ENCODE data around the gene EIF5B.

DNA sequence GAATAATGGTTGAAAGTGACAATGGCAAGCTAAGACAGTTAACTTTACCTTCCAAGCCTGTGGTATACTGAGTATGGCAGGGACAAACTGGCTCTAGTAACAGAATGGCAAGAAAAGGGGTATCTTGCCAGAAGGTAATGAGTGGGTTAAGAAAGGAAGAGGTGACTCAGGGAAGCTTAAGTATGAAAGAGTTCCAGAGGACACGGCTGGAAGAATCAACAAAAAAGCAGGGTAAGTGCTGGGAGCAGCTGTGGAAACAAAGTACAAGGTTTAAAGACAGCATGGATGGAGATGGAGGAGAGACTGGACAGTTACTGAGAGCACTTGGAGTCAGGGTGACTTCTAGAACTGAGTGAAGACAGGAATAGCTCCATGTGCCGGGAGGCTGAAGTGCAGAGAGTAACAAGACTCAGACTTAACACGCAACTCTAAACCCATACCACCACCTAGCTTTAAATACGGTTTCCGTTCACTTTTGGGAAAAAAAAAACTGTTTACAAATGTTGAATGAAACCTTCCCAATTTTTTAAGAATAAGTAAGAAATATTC is 83.6 kb downstream of the EIF5B start:
- TF ChIP-seq, protein P1, sequence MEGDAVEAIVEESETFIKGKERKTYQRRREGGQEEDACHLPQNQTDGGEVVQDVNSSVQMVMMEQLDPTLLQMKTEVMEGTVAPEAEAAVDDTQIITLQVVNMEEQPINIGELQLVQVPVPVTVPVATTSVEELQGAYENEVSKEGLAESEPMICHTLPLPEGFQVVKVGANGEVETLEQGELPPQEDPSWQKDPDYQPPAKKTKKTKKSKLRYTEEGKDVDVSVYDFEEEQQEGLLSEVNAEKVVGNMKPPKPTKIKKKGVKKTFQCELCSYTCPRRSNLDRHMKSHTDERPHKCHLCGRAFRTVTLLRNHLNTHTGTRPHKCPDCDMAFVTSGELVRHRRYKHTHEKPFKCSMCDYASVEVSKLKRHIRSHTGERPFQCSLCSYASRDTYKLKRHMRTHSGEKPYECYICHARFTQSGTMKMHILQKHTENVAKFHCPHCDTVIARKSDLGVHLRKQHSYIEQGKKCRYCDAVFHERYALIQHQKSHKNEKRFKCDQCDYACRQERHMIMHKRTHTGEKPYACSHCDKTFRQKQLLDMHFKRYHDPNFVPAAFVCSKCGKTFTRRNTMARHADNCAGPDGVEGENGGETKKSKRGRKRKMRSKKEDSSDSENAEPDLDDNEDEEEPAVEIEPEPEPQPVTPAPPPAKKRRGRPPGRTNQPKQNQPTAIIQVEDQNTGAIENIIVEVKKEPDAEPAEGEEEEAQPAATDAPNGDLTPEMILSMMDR (IDR thresholded peaks at IDR 0.05; ENCODE audit: insufficient read depth, low read length) = no peak
- no peak for TF ChIP-seq POLR2AphosphoS5 (IDR thresholded peaks at IDR 0.05; ENCODE audit: low read depth)
- TF ChIP-seq, protein P2, sequence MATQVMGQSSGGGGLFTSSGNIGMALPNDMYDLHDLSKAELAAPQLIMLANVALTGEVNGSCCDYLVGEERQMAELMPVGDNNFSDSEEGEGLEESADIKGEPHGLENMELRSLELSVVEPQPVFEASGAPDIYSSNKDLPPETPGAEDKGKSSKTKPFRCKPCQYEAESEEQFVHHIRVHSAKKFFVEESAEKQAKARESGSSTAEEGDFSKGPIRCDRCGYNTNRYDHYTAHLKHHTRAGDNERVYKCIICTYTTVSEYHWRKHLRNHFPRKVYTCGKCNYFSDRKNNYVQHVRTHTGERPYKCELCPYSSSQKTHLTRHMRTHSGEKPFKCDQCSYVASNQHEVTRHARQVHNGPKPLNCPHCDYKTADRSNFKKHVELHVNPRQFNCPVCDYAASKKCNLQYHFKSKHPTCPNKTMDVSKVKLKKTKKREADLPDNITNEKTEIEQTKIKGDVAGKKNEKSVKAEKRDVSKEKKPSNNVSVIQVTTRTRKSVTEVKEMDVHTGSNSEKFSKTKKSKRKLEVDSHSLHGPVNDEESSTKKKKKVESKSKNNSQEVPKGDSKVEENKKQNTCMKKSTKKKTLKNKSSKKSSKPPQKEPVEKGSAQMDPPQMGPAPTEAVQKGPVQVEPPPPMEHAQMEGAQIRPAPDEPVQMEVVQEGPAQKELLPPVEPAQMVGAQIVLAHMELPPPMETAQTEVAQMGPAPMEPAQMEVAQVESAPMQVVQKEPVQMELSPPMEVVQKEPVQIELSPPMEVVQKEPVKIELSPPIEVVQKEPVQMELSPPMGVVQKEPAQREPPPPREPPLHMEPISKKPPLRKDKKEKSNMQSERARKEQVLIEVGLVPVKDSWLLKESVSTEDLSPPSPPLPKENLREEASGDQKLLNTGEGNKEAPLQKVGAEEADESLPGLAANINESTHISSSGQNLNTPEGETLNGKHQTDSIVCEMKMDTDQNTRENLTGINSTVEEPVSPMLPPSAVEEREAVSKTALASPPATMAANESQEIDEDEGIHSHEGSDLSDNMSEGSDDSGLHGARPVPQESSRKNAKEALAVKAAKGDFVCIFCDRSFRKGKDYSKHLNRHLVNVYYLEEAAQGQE (IDR thresholded peaks at IDR 0.05; ENCODE audit: insufficient replicate concordance, low read depth) = no peak
- TF ChIP-seq GABPA (IDR thresholded peaks at IDR 0.05; ENCODE audit: low read depth) = no peak
- TF ChIP-seq SPI1 (IDR thresholded peaks at IDR 0.05; ENCODE audit: borderline replicate concordance, low read depth) = no peak
